SU-DHL-6 (cell line): ENCODE results near the gene CST5.

ENCODE experiments used
- H2AFZ ChIP-seq: fragments of 200-600 bp; sonication (generic); 2 replicates; pipeline ENCODE4 v1.6.1; 2014; ENCODE audit warnings: low read depth, mild to moderate bottlenecking, moderate library complexity, mixed read lengths, antibody characterized with exemption, low read length; ENCODE audit not compliant: severe bottlenecking
- H3F3A ChIP-seq: fragments of 200-600 bp; shearing (Covaris generic); 2 replicates; pipeline ENCODE4 v1.6.0; 2016; ENCODE audit warnings: antibody characterized with exemption, mild to moderate bottlenecking; ENCODE audit not compliant: insufficient read depth
- H3K27ac ChIP-seq: fragments of 200-600 bp; sonication (generic); 2 replicates; pipeline ENCODE4 v1.5.1; 2016; ENCODE audit warnings: low read depth, mild to moderate bottlenecking, low read length, moderate library complexity, mixed read lengths
- H3K27me3 ChIP-seq: fragments of 200-600 bp; sonication (generic), shearing (Covaris generic); 2 replicates; pipeline ENCODE4 v1.6.0; 2014; ENCODE audit warnings: mild to moderate bottlenecking, low read length
- H3K36me3 ChIP-seq: fragments of 200-600 bp; sonication (generic); 2 replicates; pipeline ENCODE4 v1.6.1; 2014; ENCODE audit warnings: mild to moderate bottlenecking, low read length, mixed read lengths
- H3K4me2 ChIP-seq: fragments of 300-600, 200-600 bp; shearing (Covaris generic), sonication (generic); 2 replicates; pipeline ENCODE4 v1.6.0; 2014; ENCODE audit warnings: low read length, low read depth, mild to moderate bottlenecking; ENCODE audit not compliant: poor library complexity, severe bottlenecking
- H3K4me3 ChIP-seq: fragments of 200-600 bp; sonication (generic); 2 replicates; pipeline ENCODE4 v1.5.1; 2014; ENCODE audit warnings: antibody characterized with exemption, low read length, mild to moderate bottlenecking, mixed read lengths; ENCODE audit not compliant: insufficient read depth, poor library complexity, severe bottlenecking
- H3K79me2 ChIP-seq: fragments of 200-600 bp; sonication (generic); 2 replicates; pipeline ENCODE4 v1.6.1; 2014; ENCODE audit warnings: mild to moderate bottlenecking, low read length, moderate library complexity; ENCODE audit not compliant: insufficient read depth
- H3K9ac ChIP-seq: fragments of 200-600 bp; sonication (generic); 2 replicates; pipeline ENCODE4 v1.7.0; 2014; ENCODE audit warnings: mild to moderate bottlenecking, low read length
- H3K9me2 ChIP-seq: fragments of 200-600 bp; sonication (generic); replicated peaks from 2 replicates; pipeline ENCODE4 v1.6.1; 2014; ENCODE audit warnings: low read length; ENCODE audit not compliant: insufficient read depth
- H3K9me3 ChIP-seq: fragments of 200-600 bp; sonication (generic); 2 replicates; pipeline ENCODE4 v1.6.1; 2014; ENCODE audit warnings: low read length, mixed read lengths; ENCODE audit not compliant: insufficient read depth
- H4K20me1 ChIP-seq: fragments of 200-600 bp; sonication (generic); 2 replicates; pipeline ENCODE4 v1.6.1; 2014; ENCODE audit warnings: low read depth, mild to moderate bottlenecking, antibody characterized with exemption, low read length, moderate library complexity, mixed read lengths
- EZH2phosphoT487 ChIP-seq: fragments of 200-600 bp; sonication (generic), shearing (Covaris generic); conservative IDR thresholded peaks from 2 replicates; pipeline ENCODE4 v1.6.1; 2018; ENCODE audit warnings: mild to moderate bottlenecking, antibody characterized with exemption, low read length, moderate library complexity, mixed read lengths
- TF ChIP-seq, protein P1 (sequence below): fragments of 200-600 bp; sonication (generic); IDR thresholded peaks from one replicate; pipeline ENCODE4 v1.5.1; 2017; ENCODE audit warnings: antibody characterized with exemption, mild to moderate bottlenecking, low read length, moderate library complexity; ENCODE audit not compliant: insufficient read depth, poor library complexity, severe bottlenecking

Gene CST5

GRCh38 chr20:23872065-23872464, 7.5 kb downstream of the CST5 start:
- H3K36me3 ChIP-seq: no peaks in the 10 kb centered on the region
- no peak overlapping the region for H3K4me2 ChIP-seq
- TF ChIP-seq, protein P1, sequence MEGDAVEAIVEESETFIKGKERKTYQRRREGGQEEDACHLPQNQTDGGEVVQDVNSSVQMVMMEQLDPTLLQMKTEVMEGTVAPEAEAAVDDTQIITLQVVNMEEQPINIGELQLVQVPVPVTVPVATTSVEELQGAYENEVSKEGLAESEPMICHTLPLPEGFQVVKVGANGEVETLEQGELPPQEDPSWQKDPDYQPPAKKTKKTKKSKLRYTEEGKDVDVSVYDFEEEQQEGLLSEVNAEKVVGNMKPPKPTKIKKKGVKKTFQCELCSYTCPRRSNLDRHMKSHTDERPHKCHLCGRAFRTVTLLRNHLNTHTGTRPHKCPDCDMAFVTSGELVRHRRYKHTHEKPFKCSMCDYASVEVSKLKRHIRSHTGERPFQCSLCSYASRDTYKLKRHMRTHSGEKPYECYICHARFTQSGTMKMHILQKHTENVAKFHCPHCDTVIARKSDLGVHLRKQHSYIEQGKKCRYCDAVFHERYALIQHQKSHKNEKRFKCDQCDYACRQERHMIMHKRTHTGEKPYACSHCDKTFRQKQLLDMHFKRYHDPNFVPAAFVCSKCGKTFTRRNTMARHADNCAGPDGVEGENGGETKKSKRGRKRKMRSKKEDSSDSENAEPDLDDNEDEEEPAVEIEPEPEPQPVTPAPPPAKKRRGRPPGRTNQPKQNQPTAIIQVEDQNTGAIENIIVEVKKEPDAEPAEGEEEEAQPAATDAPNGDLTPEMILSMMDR: no peak
- no peak for TF ChIP-seq EZH2phosphoT487
- no peaks in the 10 kb centered on the region for H3K27me3 ChIP-seq
- no peaks in the 10 kb centered on the region for H3K9me2 ChIP-seq
- no peaks in the 10 kb centered on the region for H3K79me2 ChIP-seq
- H3F3A ChIP-seq: no peaks in the 10 kb centered on the region
- no peak overlapping the region for H3K27ac ChIP-seq
- no peak overlapping the region for H2AFZ ChIP-seq
- H3K9me3 ChIP-seq: no peaks in the 10 kb centered on the region
- H3K9ac ChIP-seq: no peak overlapping the region
- no peaks in the 10 kb centered on the region for H4K20me1 ChIP-seq
- H3K4me3 ChIP-seq: no peak overlapping the region

- TF ChIP-seq, protein P1: no peak
- no peak overlapping the region for H3K27ac ChIP-seq
- no peak overlapping the region for H2AFZ ChIP-seq
Observed at GRCh38 chr20:23870461-23870860, 9.1 kb downstream of the CST5 start.

DNA sequence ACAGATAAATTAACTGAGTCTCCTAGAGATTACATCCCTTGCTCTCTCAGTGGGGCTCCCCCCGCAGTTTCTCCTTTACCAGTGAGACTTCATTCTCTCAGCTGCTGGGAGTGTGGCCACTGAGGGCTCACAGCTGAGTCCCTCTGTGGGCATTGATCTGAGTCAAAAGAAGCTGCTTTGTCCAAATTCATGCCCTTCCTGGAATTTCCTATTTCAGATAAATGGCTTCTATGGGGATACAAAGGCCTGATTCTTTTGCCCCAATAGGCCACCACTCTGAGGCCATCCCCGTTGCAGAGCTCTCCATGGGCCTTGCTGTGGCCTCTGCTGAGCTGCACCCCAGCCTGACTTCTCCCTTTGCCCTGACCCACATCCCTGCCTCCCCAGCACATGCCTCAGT, 10.0 kb downstream of the CST5 start:
- no peak overlapping the region for H3K4me2 ChIP-seq
- no peaks in the 10 kb centered on the region for H3K36me3 ChIP-seq
- no peaks in the 10 kb centered on the region for H3K9me2 ChIP-seq
- H3K27me3 ChIP-seq: no peaks in the 10 kb centered on the region
- TF ChIP-seq, protein P1: no peak
- no peak for TF ChIP-seq EZH2phosphoT487
- H3F3A ChIP-seq: no peaks in the 10 kb centered on the region
- H3K9ac ChIP-seq: no peak overlapping the region
- no peak overlapping the region for H3K27ac ChIP-seq
- H4K20me1 ChIP-seq: no peaks in the 10 kb centered on the region
- no peak overlapping the region for H3K4me3 ChIP-seq
- H3K9me3 ChIP-seq: no peaks in the 10 kb centered on the region
- no peak overlapping the region for H2AFZ ChIP-seq
- H3K79me2 ChIP-seq: no peaks in the 10 kb centered on the region

More at GRCh38 chr20:23870461-23870860, 9.1 kb downstream of the CST5 start:
- H4K20me1 ChIP-seq: no peaks in the 10 kb centered on the region
- no peaks in the 10 kb centered on the region for H3K36me3 ChIP-seq
- no peaks in the 10 kb centered on the region for H3K79me2 ChIP-seq
- no peaks in the 10 kb centered on the region for H3K27me3 ChIP-seq
- no peak overlapping the region for H3K4me2 ChIP-seq
- H3K9ac ChIP-seq: no peak overlapping the region
- H3K4me3 ChIP-seq: no peak overlapping the region
- H3K9me2 ChIP-seq: no peaks in the 10 kb centered on the region
- no peaks in the 10 kb centered on the region for H3K9me3 ChIP-seq
- H3F3A ChIP-seq: no peaks in the 10 kb centered on the region

DNA sequence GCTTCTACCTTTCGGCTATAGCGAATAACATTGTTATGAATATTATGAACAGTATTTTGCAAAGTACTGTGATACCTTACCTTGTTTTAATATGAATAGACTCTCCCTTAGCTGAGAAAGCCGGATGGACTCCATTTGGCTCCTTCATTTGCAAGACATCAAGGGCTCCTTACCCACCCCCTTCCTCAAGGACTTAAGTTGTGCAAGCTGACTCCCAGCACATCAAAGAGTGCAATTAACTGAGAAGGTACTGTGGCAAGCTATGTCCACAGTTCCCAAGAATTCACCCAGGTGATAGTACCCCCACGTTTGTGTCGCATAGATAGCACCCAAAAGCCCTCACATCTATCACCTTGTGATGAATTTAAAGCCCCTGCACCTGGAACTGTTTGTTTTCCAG, 11.2 kb downstream of the CST5 start:
- Histone ChIP-seq H3K9me3 (no peaks in the 10 kb centered on the region), H3K36me3 (no peaks in the 10 kb centered on the region), H3K27me3 (no peaks in the 10 kb centered on the region), H3K4me3 (no peak overlapping the region), H4K20me1 (no peaks in the 10 kb centered on the region), H3K79me2 (no peaks in the 10 kb centered on the region), H2AFZ (no peak overlapping the region), H3K9ac (no peak overlapping the region), H3K9me2 (no peaks in the 10 kb centered on the region), H3K27ac (no peak overlapping the region), H3K4me2 (no peak overlapping the region), H3F3A (no peaks in the 10 kb centered on the region)
- TF ChIP-seq, protein P1: no peak
- TF ChIP-seq EZH2phosphoT487: no peak
